Superior temporal gyrus (tissue), 1 donor: ENCODE results near the gene SLC9C2.
"Not testable (repeated sequence)": the region's sequence is repeated elsewhere in the genome, so short reads cannot be mapped to it uniquely, and the experiment has no call there.

Experiments
- DNase-seq: peaks from one replicate; pipeline ENCODE4 v3.0.0-alpha.2; 2016; ENCODE audit errors: extremely low spot score

Gene SLC9C2

DNA sequence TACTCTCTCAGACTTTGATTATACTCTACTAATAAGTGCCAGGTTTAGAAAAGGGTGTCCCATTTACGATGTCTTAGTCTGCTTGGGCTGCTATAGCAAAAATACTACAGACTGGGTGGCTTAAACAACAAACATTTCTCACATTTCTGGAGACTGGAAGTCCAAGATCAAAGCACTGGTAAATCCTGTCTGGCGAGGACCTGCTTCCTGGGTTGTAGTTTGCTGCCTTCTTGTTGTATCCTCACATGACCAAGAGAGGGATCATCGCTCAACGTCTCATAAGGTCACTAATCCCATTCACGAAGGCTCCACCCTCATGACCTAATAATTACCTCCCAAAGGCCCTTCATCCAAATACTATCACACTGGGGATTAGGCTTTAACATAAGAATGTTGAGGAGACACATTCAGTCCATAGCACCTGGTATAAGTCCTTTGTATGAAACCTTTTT lies 113.7 kb downstream of the SLC9C2 start:
- no peak for DNase-seq

DNA sequence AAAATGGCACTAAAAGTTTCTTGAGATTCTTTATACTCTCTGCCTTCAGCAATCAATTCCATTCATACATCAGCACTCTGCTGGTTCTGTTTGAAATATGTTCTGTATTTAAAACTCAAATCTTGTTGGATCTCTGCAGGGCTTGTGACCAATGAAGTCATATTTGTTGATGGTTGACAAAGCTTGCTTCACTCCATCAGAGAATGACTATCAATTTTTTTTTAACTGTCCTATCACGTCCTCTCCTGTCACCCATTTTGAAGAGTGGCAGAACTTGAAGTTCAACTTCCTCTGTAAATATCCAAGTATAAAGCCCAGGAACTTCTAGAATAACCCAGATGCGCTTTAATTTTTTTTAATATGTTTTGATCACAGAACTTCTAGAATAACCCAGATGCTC lies 114.9 kb downstream of the SLC9C2 start:
- DNase-seq, result no peak

DNA sequence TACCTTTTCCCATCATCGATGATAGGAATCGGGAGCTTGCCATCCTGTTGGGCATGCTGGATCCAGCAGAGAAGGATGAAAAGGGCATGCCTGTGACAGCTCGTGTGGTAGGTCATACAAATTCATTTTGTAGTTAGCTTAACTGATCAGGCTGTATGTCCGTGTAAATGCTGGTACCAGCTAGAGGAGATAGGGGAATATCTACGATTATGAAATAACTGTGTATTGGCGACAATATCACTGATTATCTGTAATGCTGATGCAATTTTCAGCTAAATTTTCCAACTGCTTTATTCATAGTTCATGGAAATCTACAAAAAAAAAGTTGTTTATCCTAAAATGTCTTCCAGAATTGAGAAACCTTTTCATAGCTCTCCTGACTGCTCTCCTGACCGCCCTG lies 117.5 kb downstream of the SLC9C2 start:
- no peak for DNase-seq

DNA sequence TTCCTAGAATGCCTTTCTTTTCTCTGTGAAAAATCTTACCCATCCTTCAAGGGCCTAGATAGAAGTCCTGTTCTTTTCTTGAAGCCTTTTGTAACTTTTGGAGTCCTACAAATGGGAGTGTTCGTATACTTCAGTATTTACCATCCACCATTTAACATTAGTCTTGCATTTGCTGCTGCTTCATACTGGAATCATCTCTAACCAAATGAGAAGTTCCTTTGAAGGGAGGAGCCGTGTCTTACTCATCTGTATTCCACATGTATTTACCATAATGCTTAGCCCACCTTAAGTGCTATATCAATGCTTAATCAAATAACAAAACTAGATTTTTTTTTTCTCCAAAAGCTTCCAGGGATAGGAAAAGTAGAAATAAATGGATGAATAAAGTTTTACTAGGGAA lies 118.6 kb downstream of the SLC9C2 start:
- no peak for DNase-seq

DNA sequence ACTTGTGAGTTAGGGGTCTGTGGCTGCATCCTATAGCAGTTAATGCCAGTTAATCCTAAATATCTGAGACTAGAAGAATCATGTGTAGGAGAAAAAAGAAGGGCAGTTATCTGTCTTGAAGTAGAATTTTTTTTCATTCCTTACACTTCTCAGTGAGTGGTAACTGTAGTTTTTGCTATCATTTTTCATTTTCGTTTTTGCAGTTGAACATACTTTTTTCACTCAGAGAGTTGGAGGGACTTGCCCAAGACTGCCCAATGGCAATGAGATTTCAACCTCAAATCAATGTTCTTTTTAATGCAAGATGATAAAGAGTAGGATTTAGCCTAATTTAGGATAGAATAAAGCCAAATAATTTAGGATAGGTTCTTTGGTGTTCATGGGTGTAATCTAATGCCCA lies 120.2 kb downstream of the SLC9C2 start:
- DNase-seq, result no peak

DNA sequence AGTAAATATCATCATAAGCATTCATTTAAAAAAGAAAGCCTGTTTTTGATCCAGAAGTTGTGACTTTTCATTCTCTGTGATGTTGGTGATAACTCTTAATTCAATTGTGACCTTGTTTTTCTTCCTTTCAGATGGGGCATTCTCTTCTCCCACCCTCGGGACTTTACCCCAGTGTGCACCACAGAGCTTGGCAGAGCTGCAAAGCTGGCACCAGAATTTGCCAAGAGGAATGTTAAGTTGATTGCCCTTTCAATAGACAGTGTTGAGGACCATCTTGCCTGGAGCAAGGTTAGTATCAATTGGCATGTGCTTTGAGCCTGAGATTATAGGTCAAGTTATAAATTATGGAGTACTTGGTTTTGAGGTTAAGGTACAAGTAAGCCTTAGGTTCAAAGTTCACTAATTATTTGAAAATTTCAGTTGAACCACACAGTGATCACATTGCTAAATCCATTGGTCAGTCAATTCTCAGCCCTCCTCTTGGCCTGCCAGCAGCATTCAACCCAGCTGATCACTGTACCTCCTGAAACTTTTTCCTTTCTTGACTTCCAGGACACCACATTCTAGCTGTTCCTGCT lies 121.6 kb downstream of the SLC9C2 start:
- no peak for DNase-seq

DNA sequence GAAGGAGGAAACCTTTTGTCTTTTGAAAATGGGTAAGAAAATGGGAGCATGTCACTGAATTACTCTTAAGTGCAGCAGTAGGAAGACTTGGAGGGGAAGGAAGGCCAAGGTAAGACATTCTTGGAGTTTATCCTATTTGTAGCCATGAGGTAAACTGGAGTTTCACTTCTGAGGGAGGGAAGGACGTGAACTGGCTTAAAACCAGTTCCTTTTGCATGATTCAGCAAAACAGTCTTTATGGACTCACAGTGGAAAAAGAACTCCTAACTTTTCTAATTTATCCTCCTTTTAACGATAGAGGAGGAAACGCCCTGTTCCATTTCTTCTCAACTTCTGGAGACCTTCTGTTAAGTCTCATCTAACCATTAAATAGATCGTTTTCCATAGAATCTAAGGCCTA lies 123.2 kb downstream of the SLC9C2 start:
- no peak for DNase-seq

DNA sequence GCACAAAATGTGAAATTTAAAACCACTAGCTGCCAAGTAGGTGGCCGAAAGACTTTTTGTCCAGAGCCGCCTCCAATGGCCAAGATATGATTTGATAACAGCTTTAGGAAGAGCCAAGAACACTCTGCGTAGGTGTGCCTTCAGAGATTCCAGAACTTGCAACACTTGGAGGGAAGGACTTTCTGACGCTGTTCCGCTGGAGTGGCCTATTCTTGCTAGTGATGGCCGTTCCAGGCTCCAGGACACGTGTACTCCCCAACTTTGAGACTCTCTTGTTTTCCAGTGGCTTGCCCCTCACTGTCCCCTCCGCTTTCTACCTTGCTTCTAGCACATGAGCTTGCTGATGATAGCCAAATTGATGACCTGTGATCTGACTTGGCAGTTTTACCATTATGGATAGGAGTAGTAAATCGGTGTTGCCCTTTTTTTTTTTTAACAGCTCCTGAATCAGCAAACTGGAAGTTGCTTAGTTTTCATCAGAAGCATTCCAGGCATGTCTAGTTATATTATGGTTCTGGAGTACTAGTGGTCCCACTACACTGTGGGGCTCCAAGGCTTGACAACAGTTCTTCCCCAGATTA lies 124.7 kb downstream of the SLC9C2 start:
- DNase-seq, result peak; percentile 72

DNA sequence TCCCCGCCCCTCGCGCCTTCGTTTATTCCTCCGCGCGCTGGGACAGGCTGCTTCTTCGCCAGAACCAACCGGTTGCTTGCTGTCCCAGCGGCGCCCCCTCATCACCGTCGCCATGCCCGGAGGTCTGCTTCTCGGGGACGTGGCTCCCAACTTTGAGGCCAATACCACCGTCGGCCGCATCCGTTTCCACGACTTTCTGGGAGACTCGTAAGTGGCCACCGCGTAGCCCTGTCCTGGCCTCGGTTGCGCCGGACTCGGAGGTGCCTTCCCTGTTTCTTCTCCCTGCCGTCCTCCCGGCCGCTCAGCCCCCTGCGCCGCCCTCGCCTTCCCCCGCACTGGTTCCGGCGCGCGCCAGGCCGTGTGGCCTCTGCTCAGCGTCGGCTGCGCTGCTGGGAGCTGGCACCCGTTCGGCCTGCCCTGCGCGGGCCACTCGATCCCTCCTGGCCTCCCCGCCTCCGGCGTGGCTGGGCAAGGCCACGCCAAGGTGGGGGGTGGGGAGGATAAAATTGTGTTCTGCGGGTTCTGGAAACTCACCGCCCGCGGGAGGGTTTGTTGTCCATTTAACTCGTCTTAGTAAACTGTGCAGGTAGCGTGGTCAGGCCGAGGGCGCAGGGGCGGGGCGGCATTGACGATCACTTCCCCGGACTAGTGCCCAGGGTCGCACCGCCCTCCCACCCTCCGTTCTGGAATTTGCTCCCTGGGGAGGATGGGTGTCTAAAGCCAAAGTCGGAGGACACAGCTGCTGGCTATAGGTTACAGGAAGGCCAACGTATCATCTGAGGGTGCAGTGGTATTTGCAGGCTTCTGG lies 125.4 kb downstream of the SLC9C2 start, which contains the start of gene PRDX6:
TSS of gene PRDX6 (plus strand) at position 50 of the 808 bp plus-strand sequence. CDS start at position 113, 63 bp downstream.
- DNase-seq, result peak; percentile 83

DNA sequence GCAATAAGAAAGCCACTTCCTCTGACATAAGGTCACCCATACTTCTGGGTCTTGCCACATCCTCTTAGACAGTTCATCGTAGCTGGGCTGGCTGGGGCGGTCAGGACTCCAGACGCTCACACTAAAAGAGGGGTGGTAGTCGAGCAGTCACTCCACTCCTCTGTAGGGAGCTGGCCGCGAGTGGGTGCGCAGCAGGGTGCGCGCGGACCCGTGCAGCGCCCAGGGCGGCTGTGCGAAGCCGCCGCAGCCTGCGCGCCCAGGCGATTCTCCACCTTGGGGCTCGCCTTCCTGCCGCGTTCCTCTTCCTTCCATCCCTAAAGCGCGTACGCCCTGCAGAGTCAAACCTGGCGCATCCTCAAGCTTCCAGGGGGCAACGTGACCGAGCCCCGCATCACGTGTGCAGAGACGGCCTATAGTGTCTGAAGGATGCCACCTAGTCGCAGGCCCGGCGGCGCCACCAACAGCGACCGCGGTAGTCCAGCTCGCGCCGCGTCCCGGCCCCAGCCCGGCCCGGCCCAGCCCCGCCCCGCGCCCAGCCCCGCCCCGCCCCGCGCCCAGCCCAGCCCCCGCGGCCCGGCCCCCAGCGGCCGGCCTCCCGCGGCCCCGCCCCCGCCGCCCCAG lies 126.1 kb downstream of the SLC9C2 start:
- DNase-seq, result peak; percentile 95

DNA sequence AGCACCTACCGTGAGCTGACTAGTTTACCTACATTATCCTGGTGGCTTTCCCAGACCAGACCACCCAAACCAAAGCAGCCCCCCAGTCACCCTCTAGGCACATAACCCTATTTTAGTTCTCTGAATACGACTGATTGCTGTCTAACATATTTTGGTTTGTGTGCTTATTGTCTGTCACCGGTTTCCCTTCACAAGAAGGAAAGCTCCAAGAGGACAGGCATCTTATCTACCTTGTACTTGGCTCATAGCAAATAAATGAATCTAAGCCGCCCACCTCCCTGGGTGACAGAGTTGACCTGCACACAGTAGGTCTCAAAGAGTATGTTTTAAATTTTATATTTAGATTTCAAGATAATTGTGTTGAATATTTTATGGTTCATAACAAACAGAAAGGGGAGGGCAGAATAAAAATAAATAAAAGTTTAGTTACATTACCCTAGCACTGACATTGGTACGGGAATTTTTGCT lies 126.6 kb downstream of the SLC9C2 start:
- no peak for DNase-seq

DNA sequence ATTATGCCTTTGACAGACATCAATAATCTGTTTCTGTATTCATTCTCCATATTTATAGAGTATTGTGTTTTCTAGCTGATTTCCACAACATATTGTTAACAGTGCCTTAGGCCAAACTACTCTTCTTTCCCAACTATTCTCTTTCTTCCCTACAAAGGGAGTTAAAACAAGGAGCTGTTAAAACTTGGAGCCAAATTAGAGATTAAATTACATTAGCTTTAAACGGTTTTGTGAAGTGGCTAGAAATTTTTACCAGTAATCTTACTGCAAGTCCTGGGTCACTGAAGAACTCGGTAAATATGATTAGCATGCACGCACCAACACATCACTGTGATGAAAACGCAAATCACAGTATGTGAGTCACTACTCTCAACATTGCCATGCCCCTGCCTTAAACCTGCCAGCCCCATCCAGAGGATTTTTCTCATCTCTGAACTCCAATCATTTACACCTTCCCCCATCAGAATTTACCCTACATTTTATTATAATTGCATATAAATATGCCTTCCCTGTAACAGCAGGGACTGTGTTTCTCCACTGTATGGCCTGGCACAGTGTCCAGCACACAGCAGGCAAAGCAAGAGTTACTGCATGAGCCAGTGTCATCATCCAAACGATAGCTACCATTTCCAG lies 127.2 kb downstream of the SLC9C2 start:
- DNase-seq, result no peak

DNA sequence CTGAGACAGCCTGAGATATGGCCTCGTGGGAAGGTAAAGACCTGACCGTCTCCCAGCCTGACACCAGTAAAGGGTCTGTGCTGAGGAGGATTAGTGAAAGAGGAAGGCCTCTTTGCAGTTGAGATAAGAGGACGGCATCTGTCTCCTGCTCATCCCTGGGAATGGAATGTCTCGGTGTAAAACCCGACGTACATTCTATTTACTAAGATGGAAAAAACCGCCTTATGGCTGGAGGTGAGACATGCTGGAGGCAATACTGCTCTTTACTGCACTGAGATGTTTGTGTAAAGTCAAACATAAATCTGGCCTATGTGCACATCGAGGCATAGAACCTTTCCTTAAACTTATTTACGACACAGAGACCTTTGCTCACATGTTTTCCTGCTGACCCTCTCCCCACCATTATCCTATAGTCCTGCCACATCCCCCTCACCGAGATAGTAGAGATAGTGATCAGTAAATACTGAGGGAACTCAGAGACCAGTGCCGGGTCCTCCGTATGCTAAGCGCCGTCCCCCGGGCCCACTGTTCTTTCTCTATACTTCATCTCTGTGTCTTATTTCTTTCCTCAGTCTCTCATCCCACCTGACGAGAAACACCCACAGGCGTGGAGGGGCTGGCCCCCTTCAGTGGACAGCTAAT lies 128.0 kb downstream of the SLC9C2 start:
- DNase-seq, result not testable (repeated sequence)

DNA sequence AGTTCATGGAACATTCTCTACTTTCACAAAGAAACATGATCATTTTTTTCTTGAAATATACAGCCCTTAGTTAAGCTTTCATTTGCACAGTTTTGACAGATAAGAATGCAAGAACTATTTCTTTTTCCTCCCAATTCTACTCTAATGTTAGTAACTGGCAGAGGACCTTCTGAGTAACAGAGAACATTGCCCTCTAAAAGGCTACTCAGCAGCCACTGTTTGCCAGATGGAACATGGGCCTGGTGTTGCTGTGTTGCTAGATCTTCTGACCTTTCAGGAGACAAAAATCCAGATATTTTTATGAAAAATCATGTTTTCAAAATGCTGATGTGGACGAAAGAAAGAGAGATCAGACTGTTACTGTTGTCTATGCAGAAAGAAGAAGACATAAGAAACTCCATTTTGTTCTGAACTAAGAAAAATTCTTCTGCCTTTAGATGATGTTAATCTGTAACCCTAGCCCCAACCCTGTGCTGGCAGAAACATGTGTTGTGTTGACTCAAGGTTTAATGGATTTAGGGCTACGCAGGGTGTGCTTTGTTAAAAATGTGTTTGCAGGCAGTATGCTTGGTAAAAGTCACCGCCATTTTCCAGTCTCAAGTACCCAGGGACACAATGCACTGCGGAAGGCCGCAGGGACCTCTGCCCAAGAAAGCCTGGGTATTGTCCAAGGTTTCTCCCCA lies 128.6 kb downstream of the SLC9C2 start:
- no peak for DNase-seq

DNA sequence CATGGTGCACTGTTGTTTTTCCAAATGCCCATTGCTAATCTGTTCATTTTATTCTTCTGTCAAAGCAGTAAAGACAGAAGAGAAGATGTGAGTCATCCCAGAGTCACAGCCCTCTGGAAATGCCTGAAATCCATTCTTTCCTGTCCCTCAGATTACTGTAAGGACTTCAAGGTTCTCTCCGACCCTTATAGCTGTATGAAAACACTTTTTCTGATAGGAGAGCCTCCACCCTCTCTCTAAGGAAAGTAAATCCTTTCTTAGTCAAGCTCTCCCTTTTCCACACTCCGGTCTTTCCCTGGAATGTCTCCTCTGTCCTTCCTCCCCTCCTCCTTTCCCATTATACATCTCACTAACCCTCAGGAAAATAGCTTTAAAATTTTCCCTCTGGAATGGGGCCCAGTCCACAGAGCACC lies 129.3 kb downstream of the SLC9C2 start:
- no peak for DNase-seq

DNA sequence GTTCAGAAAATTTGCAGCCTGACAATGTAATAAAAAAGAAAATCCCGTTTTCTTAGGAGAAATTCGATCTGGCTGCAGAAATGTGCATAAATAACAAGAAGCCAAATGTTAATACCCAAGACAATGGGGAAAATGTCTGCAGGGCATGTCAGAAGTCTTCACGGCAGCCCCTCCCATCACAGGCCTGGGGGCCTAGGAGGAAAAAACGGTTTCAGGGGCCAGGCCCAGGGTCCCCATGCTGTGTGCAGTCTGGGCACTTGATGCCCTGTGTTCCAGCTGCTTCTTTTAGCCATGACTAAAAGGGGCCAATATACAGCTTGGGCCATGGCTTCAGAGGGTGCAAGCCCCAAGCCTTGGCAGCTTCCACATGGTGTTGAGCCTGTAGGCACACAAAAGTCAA lies 132.3 kb downstream of the SLC9C2 start:
- DNase-seq, result no peak

DNA sequence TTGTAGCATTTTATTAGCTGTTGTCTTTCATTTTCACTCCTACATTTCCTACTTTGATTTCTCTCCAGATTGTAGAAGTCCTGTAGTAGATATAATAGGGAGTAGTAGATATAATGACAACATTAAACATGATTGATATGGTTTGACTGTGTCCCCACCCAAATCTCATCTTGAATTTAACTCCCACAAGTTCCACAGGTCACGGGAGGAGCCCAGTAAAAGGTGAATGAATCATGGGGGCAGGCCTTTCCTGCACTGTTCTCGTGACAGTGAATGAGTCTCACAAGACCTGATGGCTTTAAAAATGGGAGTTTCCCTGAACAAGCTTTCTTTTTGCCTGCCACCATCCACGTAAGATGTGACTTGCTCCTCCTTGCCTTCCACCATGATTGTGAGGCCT lies 133.2 kb downstream of the SLC9C2 start:
- DNase-seq, result no peak

DNA sequence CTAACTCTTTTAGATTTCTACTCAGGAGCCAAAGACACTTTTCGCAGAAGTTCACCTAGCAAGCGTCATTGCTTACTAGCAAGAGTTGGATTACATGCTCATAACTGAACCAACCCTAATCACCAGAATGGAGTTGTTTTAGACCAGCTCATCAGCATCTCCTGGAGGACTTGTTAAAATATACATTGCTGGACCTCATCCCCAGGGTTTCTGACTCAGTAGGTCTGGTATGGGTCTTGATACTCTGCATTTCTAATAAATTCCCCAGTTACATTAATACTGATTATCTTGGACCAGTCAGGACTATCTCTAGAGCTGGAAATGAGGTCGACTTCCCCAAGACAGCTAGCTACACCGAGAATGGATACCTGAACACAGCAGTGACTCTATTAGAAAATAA lies 135.4 kb downstream of the SLC9C2 start:
- DNase-seq, result no peak

DNA sequence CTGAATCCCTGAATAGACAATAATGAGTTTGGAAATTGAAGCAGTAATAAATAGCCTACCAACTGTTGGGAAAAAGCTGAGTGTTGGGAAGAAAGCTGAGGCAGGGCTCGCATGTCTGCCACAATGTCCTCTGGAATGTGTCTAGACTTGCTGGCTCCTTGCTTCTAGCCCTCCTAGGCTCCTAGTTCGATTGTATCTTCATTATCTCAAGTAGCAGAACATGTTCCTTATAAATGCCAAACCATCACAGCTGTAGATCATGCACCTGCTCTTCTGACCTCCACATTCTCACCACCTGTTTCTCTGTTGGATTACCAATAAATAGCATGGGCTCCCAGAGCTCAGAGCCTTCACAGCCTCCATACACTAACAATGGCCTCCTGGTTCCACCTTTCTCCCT lies 138.7 kb downstream of the SLC9C2 start:
- DNase-seq, result not testable (repeated sequence)

DNA sequence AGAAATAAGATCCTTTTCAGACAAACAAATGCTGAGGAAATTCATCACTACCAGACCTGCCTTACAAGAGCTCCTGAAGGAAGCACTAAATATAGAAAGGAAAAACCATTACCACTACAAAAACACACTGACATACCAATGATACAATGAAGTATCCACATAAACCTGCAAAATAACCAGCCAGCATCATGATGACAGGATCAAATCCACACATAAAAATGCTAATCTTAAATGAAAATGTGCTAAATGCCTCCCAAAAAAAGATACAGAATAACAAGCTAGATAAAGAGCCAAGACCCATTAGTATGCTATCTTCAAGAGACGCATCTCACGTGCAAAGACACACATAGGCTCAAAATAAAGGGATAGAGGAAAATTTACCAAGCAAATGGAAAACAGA lies 140.2 kb downstream of the SLC9C2 start:
- DNase-seq, result not testable (repeated sequence)

DNA sequence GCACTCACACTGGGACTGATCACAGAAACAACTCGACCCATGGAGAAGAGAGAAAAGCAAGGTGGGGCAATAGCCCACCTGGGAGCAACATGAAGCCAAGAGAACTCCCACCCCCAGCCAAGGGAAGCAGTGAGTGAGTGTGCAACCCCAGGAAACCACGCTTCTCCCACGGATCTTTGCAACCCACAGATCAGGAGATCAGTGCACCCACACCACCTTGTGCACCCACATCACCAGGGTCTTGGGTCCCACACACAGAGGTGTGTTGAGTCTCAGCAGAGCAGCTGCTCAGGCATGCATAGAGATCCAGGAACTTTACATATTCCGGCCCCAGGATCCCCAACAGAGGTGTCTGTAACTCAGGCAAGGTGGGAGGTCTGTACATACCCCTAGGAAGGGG lies 143.0 kb downstream of the SLC9C2 start:
- DNase-seq, result no peak
